HPDE6-E6E7 (cell line): Measurements from ENCODE around the gene PEG3.

Experiments used
- DNase-seq: peaks from one replicate; pipeline ENCODE4 v3.0.0; 2011; ENCODE audit warnings: missing footprints; ENCODE audit errors: extremely low spot score

The PEG3 gene

DNA sequence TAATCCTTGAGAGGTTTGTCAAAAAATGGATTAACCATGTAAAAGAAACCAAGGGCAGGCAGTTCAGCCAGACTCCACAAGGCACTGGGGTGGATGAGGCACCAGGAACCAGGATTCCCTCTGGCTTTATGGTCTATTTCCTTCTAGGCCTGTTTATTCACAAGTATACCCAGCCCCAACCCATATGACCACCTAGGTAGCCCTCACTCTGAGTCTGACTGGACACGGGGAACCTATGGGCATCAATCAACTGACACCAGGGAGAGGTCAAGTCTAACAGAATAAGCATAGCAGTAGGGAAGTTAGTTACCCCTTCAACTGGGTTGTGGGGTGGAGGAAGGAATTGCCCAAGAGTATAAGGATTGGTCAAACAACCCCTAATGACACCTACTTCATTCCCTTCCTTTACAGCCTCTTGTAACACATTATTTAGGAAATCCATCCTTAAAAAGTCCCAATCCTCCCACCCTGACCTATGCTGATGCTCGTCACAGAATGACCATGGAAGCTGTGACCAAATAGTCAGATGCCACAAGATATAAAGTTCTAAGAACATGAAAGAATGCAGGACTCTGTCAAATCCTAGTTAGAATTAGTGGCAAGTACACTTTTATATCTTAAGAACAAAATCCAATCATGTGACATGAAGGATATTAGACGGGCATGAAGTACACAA lies 31.7 kb downstream of the PEG3 start:
- DNase-seq = no peak

- DNase-seq = no peak
Observed at GRCh38 chr19:56806639-56807038, 33.9 kb downstream of the PEG3 start.
